KMS-11 (cell line): ENCODE data around the gene TRPV5.

ENCODE experiments used
- H2AFZ ChIP-seq: fragments of 200-600 bp; sonication (generic); 2 replicates; pipeline ENCODE4 v1.6.1; 2016; ENCODE audit warnings: antibody characterized with exemption, mixed run types, low read depth
- H3K27ac ChIP-seq: fragments of 200-600 bp; sonication (generic); 2 replicates; pipeline ENCODE4 v1.6.1; 2016; ENCODE audit warnings: mild to moderate bottlenecking, mixed run types
- H3K27me3 ChIP-seq: fragments of 200-600 bp; sonication (generic); 2 replicates; pipeline ENCODE4 v1.6.1; 2017; ENCODE audit warnings: mild to moderate bottlenecking, low read depth, mixed run types, moderate library complexity; ENCODE audit not compliant: insufficient read depth
- H3K36me3 ChIP-seq: fragments of 200-600 bp; sonication (generic); 2 replicates; pipeline ENCODE4 v1.6.1; 2017; ENCODE audit warnings: mild to moderate bottlenecking, mixed run types; ENCODE audit not compliant: insufficient read depth
- H3K4me1 ChIP-seq: fragments of 200-600 bp; sonication (generic); 2 replicates; pipeline ENCODE4 v1.6.1; 2016; ENCODE audit warnings: mild to moderate bottlenecking, low read depth, mixed run types; ENCODE audit not compliant: poor library complexity, severe bottlenecking
- H3K4me2 ChIP-seq: fragments of 200-600 bp; sonication (generic); 2 replicates; pipeline ENCODE4 v1.7.0; 2016; ENCODE audit warnings: mild to moderate bottlenecking, mixed run types
- H3K4me3 ChIP-seq: fragments of 200-600 bp; sonication (generic); IDR thresholded peaks from 2 replicates; pipeline ENCODE4 v1.6.1; 2017; ENCODE audit warnings: low read depth, low read length, mixed read lengths; ENCODE audit not compliant: insufficient read depth
- H3K79me2 ChIP-seq: fragments of 200-600 bp; sonication (generic); 2 replicates; pipeline ENCODE4 v1.6.1; 2016; ENCODE audit warnings: low read depth, mixed run types; ENCODE audit not compliant: insufficient read depth
- H3K9ac ChIP-seq: fragments of 200-600 bp; sonication (generic); 2 replicates; pipeline ENCODE4 v1.6.1; 2016; ENCODE audit warnings: mild to moderate bottlenecking, mixed run types
- H4K20me1 ChIP-seq: fragments of 200-600 bp; sonication (generic); 2 replicates; pipeline ENCODE4 v1.6.1; 2016; ENCODE audit warnings: mild to moderate bottlenecking, mixed run types; ENCODE audit not compliant: insufficient read depth
- CTCF ChIP-seq: fragments of 200-600 bp; sonication (generic); conservative IDR thresholded peaks from 2 replicates; pipeline ENCODE4 v1.6.1; 2017; ENCODE audit warnings: low read depth, mild to moderate bottlenecking, antibody characterized with exemption, low read length, moderate library complexity, mixed read lengths

Gene TRPV5

GRCh38 chr7:142964502-142965246 lies 31.1 kb upstream of the TRPV5 start:
- no peak overlapping the region for H3K4me2 ChIP-seq
- no peaks in the 10 kb centered on the region for H3K36me3 ChIP-seq
- no peaks in the 10 kb centered on the region for H3K79me2 ChIP-seq
- no peak overlapping the region for H3K4me3 ChIP-seq
- H3K27me3 ChIP-seq, result no peaks in the 10 kb centered on the region
- no peak overlapping the region for H3K27ac ChIP-seq
- H3K9ac ChIP-seq, result no peak overlapping the region
- no peak overlapping the region for H2AFZ ChIP-seq
- no peak for TF ChIP-seq CTCF
- H4K20me1 ChIP-seq, result no peaks in the 10 kb centered on the region
- peaks cover 18% of the 10 kb centered on the region for H3K4me1 ChIP-seq

- no peak overlapping the region for H2AFZ ChIP-seq
- no peaks in the 10 kb centered on the region for H3K36me3 ChIP-seq
- H3K27me3 ChIP-seq, result no peaks in the 10 kb centered on the region
- no peaks in the 10 kb centered on the region for H3K79me2 ChIP-seq
- H3K4me1 ChIP-seq, result peaks cover 18% of the 10 kb centered on the region
- no peak overlapping the region for H3K4me3 ChIP-seq
- H3K4me2 ChIP-seq, result no peak overlapping the region
- TF ChIP-seq CTCF, result no peak
- H3K9ac ChIP-seq, result no peak overlapping the region
- no peak overlapping the region for H3K27ac ChIP-seq
- no peaks in the 10 kb centered on the region for H4K20me1 ChIP-seq
Observed at GRCh38 chr7:142963993-142964392, 30.4 kb upstream of the TRPV5 start.

- TF ChIP-seq CTCF, result no peak
- H3K4me2 ChIP-seq, result peak overlapping the region; percentile 7; the same call in 1 of the 2 replicates
- H2AFZ ChIP-seq, result peak overlapping the region; percentile 26; the same call in 1 of the 2 replicates
- H3K4me3 ChIP-seq, result no peak overlapping the region
- no peaks in the 10 kb centered on the region for H4K20me1 ChIP-seq
- H3K79me2 ChIP-seq, result no peaks in the 10 kb centered on the region
- no peaks in the 10 kb centered on the region for H3K36me3 ChIP-seq
- no peak overlapping the region for H3K27ac ChIP-seq
- peaks cover 18% of the 10 kb centered on the region for H3K4me1 ChIP-seq
- no peaks in the 10 kb centered on the region for H3K27me3 ChIP-seq
- no peak overlapping the region for H3K9ac ChIP-seq
Observed at GRCh38 chr7:142962991-142963390, 29.4 kb upstream of the TRPV5 start.

- Histone ChIP-seq H2AFZ (peak within 1 kb of the TSS; percentile 26; the same call in 1 of the 2 replicates), H3K9ac (no peak within 1 kb of the TSS), H3K4me2 (peak within 1 kb of the TSS; percentile 7; the same call in 1 of the 2 replicates), H3K36me3 (no peaks in the 10 kb centered on the region), H3K4me1 (peaks cover 18% of the 10 kb centered on the region), H3K4me3 (no peak within 1 kb of the TSS), H4K20me1 (no peaks in the 10 kb centered on the region), H3K27me3 (no peaks in the 10 kb centered on the region), H3K79me2 (no peaks in the 10 kb centered on the region), H3K27ac (no peak within 1 kb of the TSS)
- no peak for TF ChIP-seq CTCF
Observed at GRCh38 chr7:142961973-142962926, 28.7 kb upstream of the TRPV5 start, which contains the start of gene KEL. KEL (minus strand) TSS chr7:142962363; CDS start chr7:142962206, 157 bp downstream.
